Measurements from ENCODE around the gene NFATC2.

GRCh38 chr20:51386586-51386985, 155.9 kb downstream of the NFATC2 start:
- TF ChIP-seq CTCF (IDR thresholded peaks at IDR 0.05; ENCODE audit: insufficient read depth, low read depth, low read length) = no peak
- TF ChIP-seq EZH2 (IDR thresholded peaks at IDR 0.05; ENCODE audit: insufficient read depth, low read length) = no peak

All from astrocyte (in vitro differentiated cells and primary cell).